ENCODE data around the gene CAMTA1.

DNA sequence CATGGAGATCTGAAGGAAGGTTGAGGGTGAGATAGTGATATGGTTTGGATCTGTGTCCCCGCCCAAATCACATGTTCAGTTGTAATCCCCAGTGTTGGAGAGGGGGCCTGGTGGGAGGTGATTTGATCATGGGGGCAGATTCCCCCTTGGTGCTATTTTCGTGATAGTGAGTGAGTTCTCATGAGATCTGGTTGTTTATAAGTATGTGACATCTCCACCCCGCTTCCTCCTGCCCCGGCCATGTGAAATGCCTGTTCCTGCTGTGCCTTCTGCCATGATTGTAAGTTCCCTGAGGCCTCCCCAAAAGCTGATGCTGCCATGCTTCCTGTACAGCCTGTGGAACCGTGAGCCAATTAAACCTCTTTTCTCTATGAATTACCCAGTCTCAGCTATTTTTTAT is 533.9 kb downstream of the CAMTA1 start:
- TF ChIP-seq, protein P1, sequence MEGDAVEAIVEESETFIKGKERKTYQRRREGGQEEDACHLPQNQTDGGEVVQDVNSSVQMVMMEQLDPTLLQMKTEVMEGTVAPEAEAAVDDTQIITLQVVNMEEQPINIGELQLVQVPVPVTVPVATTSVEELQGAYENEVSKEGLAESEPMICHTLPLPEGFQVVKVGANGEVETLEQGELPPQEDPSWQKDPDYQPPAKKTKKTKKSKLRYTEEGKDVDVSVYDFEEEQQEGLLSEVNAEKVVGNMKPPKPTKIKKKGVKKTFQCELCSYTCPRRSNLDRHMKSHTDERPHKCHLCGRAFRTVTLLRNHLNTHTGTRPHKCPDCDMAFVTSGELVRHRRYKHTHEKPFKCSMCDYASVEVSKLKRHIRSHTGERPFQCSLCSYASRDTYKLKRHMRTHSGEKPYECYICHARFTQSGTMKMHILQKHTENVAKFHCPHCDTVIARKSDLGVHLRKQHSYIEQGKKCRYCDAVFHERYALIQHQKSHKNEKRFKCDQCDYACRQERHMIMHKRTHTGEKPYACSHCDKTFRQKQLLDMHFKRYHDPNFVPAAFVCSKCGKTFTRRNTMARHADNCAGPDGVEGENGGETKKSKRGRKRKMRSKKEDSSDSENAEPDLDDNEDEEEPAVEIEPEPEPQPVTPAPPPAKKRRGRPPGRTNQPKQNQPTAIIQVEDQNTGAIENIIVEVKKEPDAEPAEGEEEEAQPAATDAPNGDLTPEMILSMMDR (IDR thresholded peaks at IDR 0.05; ENCODE audit: low read length) = no peak
- TF ChIP-seq EZH2 (optimal IDR thresholded peaks at IDR 0.05; ENCODE audit: low read depth, low read length) = no peak
